Loucy (cell line): ENCODE results near the gene OAF.

Experiments
- CTCF ChIP-seq: fragments of 200-600 bp; sonication (generic); conservative IDR thresholded peaks from 2 replicates; pipeline ENCODE4 v1.5.1; 2014; ENCODE audit warnings: mild to moderate bottlenecking, antibody characterized with exemption, low read length
- EZH2phosphoT487 ChIP-seq: fragments of 200-600 bp; IDR thresholded peaks from 2 replicates; pipeline ENCODE4 v1.6.1; 2018; ENCODE audit warnings: antibody characterized with exemption, mild to moderate bottlenecking, moderate library complexity, borderline replicate concordance

- TF ChIP-seq CTCF (no peak), EZH2phosphoT487 (no peak)
Measured at GRCh38 chr11:120205596-120206161, 5.2 kb upstream of the OAF start.
